GM21447 (cell line): ENCODE results near the gene TCP11.

Source experiments
- ATAC-seq: cut with Tn5 transposase; IDR thresholded peaks from one replicate; pipeline ENCODE4 v1.9.1; 2021; ENCODE audit not compliant: unreplicated experiment

The TCP11 gene

GRCh38 chr6:35141007-35141655, at the start of gene TCP11:
TSS of gene TCP11 (minus strand) at chr6:35141339. CDS start at chr6:35140870, 469 bp downstream.
- ATAC-seq: no peak

- ATAC-seq: no peak
Measured at GRCh38 chr6:35190306-35190705, 49.2 kb upstream of the TCP11 start.

GRCh38 chr6:35188886-35189285, 47.7 kb upstream of the TCP11 start:
- ATAC-seq: no peak

GRCh38 chr6:35186571-35186970, 45.4 kb upstream of the TCP11 start:
- no peak for ATAC-seq

- ATAC-seq: no peak
Measured at GRCh38 chr6:35185971-35186370, 44.8 kb upstream of the TCP11 start.

- no peak for ATAC-seq
Measured at GRCh38 chr6:35185302-35185681, 44.2 kb upstream of the TCP11 start.

GRCh38 chr6:35184580-35185301, 43.6 kb upstream of the TCP11 start:
- no peak for ATAC-seq

GRCh38 chr6:35183935-35184334, 42.8 kb upstream of the TCP11 start:
- no peak for ATAC-seq

- no peak for ATAC-seq
Measured at GRCh38 chr6:35183281-35183680, 42.1 kb upstream of the TCP11 start.

GRCh38 chr6:35181933-35182612, 40.9 kb upstream of the TCP11 start:
- ATAC-seq: no peak

- ATAC-seq: no peak
Measured at GRCh38 chr6:35181308-35181932, 40.3 kb upstream of the TCP11 start.

GRCh38 chr6:35179901-35180535, 38.9 kb upstream of the TCP11 start:
- ATAC-seq: no peak

- ATAC-seq: no peak
Measured at GRCh38 chr6:35178932-35179832, 38.0 kb upstream of the TCP11 start.

GRCh38 chr6:35178012-35178411, 36.9 kb upstream of the TCP11 start:
- ATAC-seq: no peak

GRCh38 chr6:35177596-35177995, 36.5 kb upstream of the TCP11 start:
- ATAC-seq: no peak

- no peak for ATAC-seq
Measured at GRCh38 chr6:35177157-35177556, 36.0 kb upstream of the TCP11 start.

GRCh38 chr6:35176301-35177024, 35.3 kb upstream of the TCP11 start:
- ATAC-seq: no peak

- ATAC-seq: no peak
Measured at GRCh38 chr6:35174501-35174900, 33.4 kb upstream of the TCP11 start.

- no peak for ATAC-seq
Measured at GRCh38 chr6:35174088-35174434, 32.9 kb upstream of the TCP11 start.
